ENCODE data around the gene PKP3.
"Not testable (repeated sequence)": the region's sequence is repeated elsewhere in the genome, so short reads cannot be mapped to it uniquely, and the experiment has no call there.

DNA sequence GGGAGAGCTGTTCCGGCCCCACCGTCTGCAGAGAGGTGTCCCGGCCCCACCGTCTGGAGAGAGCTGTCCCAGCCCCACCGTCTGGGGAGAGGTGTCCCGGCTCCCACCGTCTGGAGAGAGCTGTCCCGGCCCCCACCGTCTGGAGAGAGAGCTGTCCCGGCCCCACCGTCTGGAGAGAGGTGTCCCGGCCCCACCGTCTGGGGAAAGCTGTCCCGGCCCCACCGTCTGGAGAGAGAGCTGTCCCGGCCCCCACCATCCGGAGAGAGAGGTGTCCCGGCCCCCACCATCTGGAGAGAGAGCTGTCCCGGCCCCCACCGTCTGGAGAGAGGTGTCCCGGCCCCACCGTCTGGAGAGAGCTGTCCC lies 30.6 kb upstream of the PKP3 start:
- TF ChIP-seq EZH2 (IDR thresholded peaks at IDR 0.05; ENCODE audit: borderline replicate concordance, insufficient read depth, low read depth, low read length, poor library complexity, severe bottlenecking), result not testable (repeated sequence)
- TF ChIP-seq, protein P1, sequence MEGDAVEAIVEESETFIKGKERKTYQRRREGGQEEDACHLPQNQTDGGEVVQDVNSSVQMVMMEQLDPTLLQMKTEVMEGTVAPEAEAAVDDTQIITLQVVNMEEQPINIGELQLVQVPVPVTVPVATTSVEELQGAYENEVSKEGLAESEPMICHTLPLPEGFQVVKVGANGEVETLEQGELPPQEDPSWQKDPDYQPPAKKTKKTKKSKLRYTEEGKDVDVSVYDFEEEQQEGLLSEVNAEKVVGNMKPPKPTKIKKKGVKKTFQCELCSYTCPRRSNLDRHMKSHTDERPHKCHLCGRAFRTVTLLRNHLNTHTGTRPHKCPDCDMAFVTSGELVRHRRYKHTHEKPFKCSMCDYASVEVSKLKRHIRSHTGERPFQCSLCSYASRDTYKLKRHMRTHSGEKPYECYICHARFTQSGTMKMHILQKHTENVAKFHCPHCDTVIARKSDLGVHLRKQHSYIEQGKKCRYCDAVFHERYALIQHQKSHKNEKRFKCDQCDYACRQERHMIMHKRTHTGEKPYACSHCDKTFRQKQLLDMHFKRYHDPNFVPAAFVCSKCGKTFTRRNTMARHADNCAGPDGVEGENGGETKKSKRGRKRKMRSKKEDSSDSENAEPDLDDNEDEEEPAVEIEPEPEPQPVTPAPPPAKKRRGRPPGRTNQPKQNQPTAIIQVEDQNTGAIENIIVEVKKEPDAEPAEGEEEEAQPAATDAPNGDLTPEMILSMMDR (IDR thresholded peaks at IDR 0.05), result not testable (repeated sequence)
